Muscle of arm (tissue), 12 donors: ENCODE measurements around the gene FBRSL1. TPM values are rescaled to one million over a fixed set of nuclear protein-coding genes. Genes with fewer than 3 reads are reported as not detected.
"Not testable (repeated sequence)": the region's sequence is repeated elsewhere in the genome, so short reads cannot be mapped to it uniquely, and the experiment has no call there.

ENCODE experiments used
- DNase-seq: peaks from one replicate; pipeline ENCODE4 v3.0.0-alpha.2; 2013
- polyA plus RNA-seq, 12 donors: library from polyadenylated mRNA; unstranded; fragments of 120-200 nt; gene quantifications; one replicate each; pipeline ENCODE4 v1.2.1, GENCODE V29; 2013; ENCODE audit not compliant: insufficient read length in 12 of 12

Gene FBRSL1
- polyA plus RNA-seq, 12 donors, result 30.7 to 124 (median 35.5) TPM; not detected in 1

DNA sequence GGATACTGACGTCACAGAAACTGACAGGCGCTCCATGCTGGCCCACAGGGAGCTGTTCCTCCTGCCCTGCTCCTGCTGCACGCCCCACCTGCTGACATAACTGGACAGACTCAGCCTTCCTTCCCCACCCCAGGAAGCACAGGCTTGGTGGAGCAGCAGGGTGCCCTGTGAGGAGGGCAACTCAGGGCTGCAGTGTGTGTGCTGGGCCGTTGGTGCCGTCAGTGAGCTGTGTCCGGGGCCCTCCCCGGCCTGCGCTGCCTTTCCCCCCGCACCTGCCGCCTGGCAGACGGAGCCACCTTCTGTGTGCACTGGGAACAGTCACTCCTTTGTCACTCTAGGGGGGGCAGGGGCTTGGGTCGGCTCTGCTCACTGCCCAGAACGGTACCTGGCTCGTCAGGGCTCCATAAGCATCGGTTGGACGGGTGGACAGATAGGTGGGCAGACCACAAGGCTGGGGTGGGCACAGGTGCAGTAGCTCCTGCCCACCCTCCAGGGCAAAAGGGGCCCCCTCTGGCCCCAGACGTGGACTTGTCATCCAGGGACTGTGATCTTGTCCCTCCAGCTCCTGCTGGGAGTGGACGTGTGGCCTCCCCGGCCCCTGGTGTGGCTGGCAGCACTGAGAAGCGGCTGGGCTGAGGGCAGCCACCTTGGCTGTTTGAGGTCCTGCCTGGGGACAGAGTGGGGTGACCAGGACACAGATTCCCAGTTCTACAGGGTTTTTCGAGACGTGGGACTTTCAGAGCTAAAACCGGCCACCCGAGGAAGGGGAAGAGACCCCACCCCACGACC is 32.8 kb downstream of the FBRSL1 start:
- no peak for DNase-seq

GRCh38 chr12:132523576-132524331 is 33.8 kb downstream of the FBRSL1 start:
- DNase-seq, result peak; percentile 66

DNA sequence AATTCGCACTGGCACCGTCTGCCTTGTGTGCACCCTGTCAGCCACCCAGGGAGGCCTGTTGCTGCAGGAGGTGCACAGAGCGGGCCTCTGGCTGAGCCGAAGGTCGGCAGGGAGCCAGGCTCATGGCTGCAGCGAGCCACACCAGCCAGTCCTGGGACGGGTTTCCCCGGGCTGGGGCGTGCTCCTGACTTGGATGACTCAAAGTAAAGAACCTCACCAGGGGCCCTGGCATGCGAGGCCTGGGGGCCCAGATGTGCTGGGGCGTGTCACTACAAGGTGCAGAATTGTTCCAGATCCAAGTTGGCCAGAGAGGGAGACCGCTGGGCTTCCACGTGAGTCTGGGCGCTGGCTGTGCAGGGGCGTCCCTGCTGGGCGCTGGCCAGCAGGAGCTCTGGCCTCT is 34.5 kb downstream of the FBRSL1 start:
- no peak for DNase-seq

GRCh38 chr12:132525011-132525832 is 35.3 kb downstream of the FBRSL1 start:
- DNase-seq, result no peak

GRCh38 chr12:132525833-132526455 is 36.0 kb downstream of the FBRSL1 start:
- no peak for DNase-seq

- no peak for DNase-seq
Observed at GRCh38 chr12:132527186-132527882, 37.4 kb downstream of the FBRSL1 start.

- DNase-seq, result no peak
Observed at GRCh38 chr12:132527883-132528264, 37.9 kb downstream of the FBRSL1 start.

GRCh38 chr12:132528564-132529106 is 38.7 kb downstream of the FBRSL1 start:
- DNase-seq, result no peak

GRCh38 chr12:132529156-132529839 is 39.3 kb downstream of the FBRSL1 start:
- DNase-seq, result no peak

DNA sequence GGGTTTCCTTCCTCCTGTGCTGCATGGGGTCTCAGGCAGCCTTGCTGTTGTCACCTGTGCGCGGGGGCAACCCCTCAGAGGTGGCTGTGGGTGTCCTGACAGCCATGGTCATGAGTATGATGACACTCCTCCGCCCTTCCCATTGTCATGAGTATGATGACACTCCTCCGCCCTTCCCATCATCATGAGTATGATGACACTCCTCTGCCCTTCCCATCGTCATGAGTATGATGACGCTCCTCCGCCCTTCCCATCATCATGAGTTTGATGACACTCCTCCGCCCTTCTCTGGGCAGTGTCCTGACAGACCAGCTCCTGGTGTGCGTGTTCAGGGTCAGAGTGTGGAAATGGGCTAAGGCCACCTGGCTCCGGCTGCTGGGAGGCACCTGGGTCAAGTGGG is 40.0 kb downstream of the FBRSL1 start:
- DNase-seq, result no peak

GRCh38 chr12:132530447-132530846 is 40.5 kb downstream of the FBRSL1 start:
- DNase-seq, result no peak

DNA sequence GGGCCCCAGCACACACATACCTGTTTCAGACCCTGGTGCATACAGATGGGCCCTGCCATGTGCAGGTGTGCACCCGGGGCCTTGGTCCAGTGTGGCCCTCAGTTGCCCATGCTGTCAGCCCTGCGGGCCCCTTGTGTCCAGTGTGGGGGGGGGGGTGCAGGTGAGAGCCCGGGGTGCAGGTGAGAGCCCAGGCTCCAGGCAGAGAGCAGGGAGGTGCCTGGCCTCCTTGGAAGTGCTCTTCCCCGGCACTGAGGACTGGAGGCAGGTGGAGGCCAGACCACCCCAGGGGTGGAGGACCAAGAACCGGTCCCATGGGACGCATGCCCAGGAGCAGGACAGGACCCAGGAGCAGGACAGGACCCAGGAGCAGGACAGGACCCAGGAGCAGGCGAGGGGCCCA is 40.9 kb downstream of the FBRSL1 start:
- DNase-seq, result no peak

DNA sequence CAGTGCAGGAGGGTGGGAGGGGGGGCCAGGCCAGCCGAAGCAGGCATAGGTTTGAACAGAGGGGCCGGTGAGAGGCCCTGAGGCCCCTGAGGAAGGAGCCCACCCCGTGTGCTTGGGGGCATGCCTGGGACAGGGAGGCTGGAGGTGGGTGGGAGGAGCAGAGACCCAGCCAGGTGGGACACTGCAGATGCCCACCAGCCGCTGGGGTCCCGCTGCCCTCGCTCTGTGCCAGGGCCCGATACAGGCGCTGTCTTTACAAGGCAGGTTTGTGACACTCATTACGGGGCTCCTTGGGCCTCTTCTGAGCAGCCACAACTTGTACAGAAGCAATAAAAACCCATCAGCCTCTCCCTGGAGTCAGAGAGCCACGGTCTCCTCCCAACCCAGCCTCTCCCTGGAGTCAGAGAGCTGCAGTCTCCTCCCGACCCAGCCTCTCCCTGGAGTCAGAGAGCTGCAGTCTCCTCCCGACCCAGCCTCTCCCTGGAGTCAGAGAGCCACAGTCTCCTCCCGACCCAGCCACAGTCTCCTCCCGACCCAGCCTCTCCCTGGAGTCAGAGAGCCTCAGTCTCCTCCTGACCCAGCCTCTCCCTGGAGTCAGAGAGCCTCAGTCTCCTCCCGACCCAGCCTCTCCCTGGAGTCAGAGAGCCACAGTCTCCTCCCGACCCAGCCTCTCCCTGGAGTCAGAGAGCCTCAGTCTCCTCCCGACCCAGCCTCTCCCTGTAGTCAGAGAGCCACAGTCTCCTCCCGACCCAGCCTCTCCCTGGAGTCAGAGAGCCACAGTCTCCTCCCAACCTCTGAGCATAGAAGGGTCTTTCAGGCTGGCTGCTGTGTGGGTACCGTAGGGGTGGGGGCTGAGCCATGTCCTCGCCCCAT is 43.0 kb downstream of the FBRSL1 start:
- DNase-seq, result not testable (repeated sequence)

DNA sequence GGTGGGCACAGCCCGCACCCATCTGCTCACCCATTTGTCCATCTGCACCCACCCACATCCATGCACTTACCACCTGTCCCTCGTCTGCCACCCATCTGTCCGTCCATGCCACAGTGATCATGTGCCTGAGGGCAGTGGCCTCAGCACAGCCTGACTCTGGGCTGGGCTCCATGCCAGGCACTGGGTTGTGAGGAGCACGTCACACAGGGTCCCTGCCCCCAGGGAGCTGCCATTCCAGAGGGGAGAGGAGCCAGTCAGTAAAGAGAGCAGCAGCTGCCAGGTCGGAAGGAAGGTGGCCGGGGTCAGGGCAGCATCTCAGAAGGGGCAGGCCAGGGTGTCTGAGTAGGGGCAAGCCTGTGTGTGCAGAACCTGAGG is 43.6 kb downstream of the FBRSL1 start:
- no peak for DNase-seq

DNA sequence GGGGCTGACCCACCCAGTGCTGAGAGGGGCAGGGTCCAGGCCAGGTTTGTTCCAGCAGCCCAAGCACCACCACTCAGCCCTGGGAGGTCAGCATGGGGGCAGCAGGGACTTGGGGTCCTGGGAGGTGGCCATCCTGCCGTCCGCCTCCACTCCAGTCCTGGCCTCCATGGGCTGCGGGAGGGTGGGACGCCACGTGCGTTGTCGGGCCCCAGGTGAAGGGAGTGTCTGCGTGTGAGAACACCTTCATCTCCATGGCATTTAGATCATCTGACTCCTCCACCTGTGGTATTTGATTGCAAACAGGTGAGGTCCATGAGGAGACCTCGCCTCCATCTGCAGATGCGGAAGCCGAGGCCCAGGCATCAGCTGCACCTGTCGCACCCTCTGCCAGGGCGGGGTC is 44.1 kb downstream of the FBRSL1 start:
- DNase-seq, result no peak

DNA sequence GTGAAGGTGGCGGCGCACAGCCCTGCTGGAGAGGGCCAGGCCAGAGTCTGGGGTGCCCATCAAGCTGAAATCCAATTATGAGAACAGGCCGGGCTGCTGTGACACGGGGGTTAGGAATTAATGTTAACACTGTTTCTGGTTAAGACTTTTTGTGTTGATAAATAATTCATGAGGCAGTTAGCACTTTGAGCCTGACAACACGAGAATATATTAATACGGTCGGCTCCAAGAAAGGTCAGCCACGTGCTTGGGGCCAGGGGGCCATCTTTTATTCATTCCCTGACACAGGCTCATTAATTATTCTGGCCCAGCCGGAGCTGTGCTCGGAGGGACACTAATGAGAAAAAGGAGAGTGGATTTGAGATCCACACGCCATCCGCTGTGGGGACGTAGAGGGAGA is 45.1 kb downstream of the FBRSL1 start:
- no peak for DNase-seq

- DNase-seq, result no peak
Observed at GRCh38 chr12:132536102-132536876, 46.3 kb downstream of the FBRSL1 start.

DNA sequence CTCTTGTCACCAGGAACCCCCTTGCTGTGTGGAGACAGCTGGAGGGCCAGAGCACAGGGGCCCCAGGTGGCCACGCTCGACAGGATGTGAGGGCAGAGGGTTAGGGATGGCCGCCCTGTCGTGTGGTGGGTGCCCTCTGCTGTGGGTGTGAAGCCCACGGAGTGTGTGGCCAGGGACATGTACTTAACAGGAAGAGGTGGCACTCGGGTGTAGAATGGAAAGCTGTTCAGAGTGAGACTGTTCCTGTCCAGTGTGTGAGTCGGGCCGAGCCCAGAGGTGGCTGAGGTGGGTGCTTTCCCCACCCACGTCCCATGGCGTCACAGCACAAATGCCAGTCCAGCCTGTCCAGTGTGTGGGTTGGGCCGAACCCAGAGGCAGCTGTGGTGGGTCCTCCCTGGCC is 47.1 kb downstream of the FBRSL1 start:
- DNase-seq, result no peak
